SU-DHL-6 (cell line): ENCODE measurements around the gene SAMD4B.

Source experiments
- EZH2phosphoT487 ChIP-seq: fragments of 200-600 bp; sonication (generic), shearing (Covaris generic); conservative IDR thresholded peaks from 2 replicates; pipeline ENCODE4 v1.6.1; 2018; ENCODE audit warnings: mild to moderate bottlenecking, antibody characterized with exemption, low read length, moderate library complexity, mixed read lengths
- TF ChIP-seq, protein P1 (sequence below): fragments of 200-600 bp; sonication (generic); IDR thresholded peaks from one replicate; pipeline ENCODE4 v1.5.1; 2017; ENCODE audit warnings: antibody characterized with exemption, mild to moderate bottlenecking, low read length, moderate library complexity; ENCODE audit not compliant: insufficient read depth, poor library complexity, severe bottlenecking

DNA sequence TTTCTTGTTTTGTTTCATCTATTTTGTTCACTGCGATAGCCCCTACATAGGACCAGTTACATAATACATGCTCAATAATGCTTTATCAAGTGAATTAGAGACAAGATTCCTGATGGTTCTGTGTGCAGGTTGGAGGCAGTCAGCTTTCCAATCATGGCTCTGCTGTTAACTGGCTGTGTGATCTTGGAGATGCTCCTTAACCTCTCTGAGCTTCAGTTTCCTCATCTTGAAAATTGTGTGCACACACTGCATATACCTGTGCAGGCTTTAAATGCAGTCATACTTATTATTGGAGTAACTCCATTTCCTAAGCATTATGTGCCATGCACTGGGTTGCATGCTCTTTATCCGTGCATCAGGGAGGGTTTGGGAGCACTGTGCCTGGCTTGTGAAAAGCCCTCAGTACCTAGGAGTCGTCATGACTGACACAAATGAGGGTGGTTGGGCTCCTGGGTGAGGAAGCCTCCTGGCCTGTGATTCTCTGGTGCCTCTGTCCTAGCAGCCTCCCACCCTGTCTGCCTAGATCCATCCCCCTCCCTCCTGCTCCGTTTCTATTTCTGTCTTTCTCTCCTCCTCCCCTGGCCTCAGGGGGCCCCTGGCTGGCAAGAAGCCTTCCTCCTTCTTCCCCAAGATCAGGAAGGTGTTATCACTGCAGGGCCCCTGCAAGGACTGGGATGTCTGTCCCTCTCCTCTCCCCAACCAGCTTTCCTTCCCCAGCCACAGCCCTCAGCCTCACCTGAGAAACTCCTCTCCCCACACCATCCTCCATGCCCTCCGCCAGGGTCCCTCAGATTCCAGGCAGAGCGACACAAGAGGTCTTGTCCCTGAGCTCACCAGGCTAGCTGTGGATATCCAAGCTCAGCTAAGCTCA lies 37.3 kb upstream of the SAMD4B start:
- TF ChIP-seq, protein P1, sequence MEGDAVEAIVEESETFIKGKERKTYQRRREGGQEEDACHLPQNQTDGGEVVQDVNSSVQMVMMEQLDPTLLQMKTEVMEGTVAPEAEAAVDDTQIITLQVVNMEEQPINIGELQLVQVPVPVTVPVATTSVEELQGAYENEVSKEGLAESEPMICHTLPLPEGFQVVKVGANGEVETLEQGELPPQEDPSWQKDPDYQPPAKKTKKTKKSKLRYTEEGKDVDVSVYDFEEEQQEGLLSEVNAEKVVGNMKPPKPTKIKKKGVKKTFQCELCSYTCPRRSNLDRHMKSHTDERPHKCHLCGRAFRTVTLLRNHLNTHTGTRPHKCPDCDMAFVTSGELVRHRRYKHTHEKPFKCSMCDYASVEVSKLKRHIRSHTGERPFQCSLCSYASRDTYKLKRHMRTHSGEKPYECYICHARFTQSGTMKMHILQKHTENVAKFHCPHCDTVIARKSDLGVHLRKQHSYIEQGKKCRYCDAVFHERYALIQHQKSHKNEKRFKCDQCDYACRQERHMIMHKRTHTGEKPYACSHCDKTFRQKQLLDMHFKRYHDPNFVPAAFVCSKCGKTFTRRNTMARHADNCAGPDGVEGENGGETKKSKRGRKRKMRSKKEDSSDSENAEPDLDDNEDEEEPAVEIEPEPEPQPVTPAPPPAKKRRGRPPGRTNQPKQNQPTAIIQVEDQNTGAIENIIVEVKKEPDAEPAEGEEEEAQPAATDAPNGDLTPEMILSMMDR = no peak
- no peak for TF ChIP-seq EZH2phosphoT487
